Lung (tissue), 12 donors: Measurements from ENCODE around the gene SLC26A9. TPM values are rescaled to one million over a fixed set of nuclear protein-coding genes. Genes with fewer than 3 reads are reported as not detected.

Experiments
- ATAC-seq: fragments of 200-7000 bp; cut with Tn5 transposase; one replicate; pipeline ENCODE4 v1.9.1; 2020; ENCODE audit warnings: moderate number of reproducible peaks; ENCODE audit not compliant: insufficient read depth, low FRiP score
- DNase-seq, 3 donors: peaks; one replicate each; pipeline ENCODE4 v3.0.0-alpha.2; 2013 to 2017
- H3K27ac ChIP-seq, 2 donors: one replicate each; pipeline ENCODE4 v1.5.1; 2013; ENCODE audit warnings: mild to moderate bottlenecking in 2 of 2, moderate library complexity in 2 of 2, control low read depth in 1 of 2, inconsistent platforms in 1 of 2, low read depth in 1 of 2, low read length in 1 of 2
- H3K27me3 ChIP-seq, 3 donors: one replicate each; pipeline ENCODE4 v1.5.1; 2013; ENCODE audit warnings: low read length in 2 of 3; ENCODE audit not compliant: control insufficient read depth in 3 of 3, insufficient read depth in 3 of 3
- H3K36me3 ChIP-seq, 4 donors: one replicate each; pipeline ENCODE4 v1.5.1; 2013; ENCODE audit warnings: low read length in 4 of 4, mild to moderate bottlenecking in 1 of 4, moderate library complexity in 1 of 4; ENCODE audit not compliant: control insufficient read depth in 4 of 4, insufficient read depth in 4 of 4
- H3K4me1 ChIP-seq, 5 donors: one replicate each; pipeline ENCODE4 v1.5.1; 2013; ENCODE audit warnings: low read length in 5 of 5, mild to moderate bottlenecking in 2 of 5, moderate library complexity in 1 of 5; ENCODE audit not compliant: control insufficient read depth in 5 of 5, insufficient read depth in 5 of 5
- H3K4me3 ChIP-seq: one replicate; pipeline ENCODE4 v1.5.1; 2013; ENCODE audit warnings: mild to moderate bottlenecking, control low read depth, moderate library complexity
- H3K9ac ChIP-seq, 2 donors: one replicate each; pipeline ENCODE4 v1.5.1; 2013; ENCODE audit warnings: low read length in 2 of 2, control low read depth in 1 of 2; ENCODE audit not compliant: insufficient read depth in 1 of 2
- H3K9me3 ChIP-seq, 4 donors: one replicate each; pipeline ENCODE4 v1.5.1; 2013; ENCODE audit warnings: low read length in 3 of 4, mild to moderate bottlenecking in 1 of 4, moderate library complexity in 1 of 4; ENCODE audit not compliant: control insufficient read depth in 4 of 4, insufficient read depth in 3 of 4
- WGBS, 2 donors: extraction: QIAGEN DNeasy Blood & Tissue Kit; methylation state at CpG; one replicate each; pipeline ENCODE4 v1.1.7; 2013; 5-methylcytosine and 5-hydroxymethylcytosine counted together
- polyA plus RNA-seq, 2 donors: library from polyadenylated mRNA; stranded (reverse); fragments of 200-250 nt; gene quantifications; one replicate each; pipeline ENCODE4 v1.2.1, GENCODE V29; 2013
- total RNA-seq, 2 donors: library from RNA; depleted of rRNA in 1 of 2; stranded (reverse); fragments of >200 nt in 1 of 2; gene quantifications; one replicate each; pipeline ENCODE4 v1.2.1, GENCODE V29; 2014 to 2021
- TF ChIP-seq, protein P1 (sequence below): IDR thresholded peaks from 2 replicates; pipeline ENCODE4 v1.5.1; 2012; ENCODE audit warnings: mild to moderate bottlenecking; ENCODE audit errors: control extremely low read depth, extremely low read depth
- donor health status: control.
- donor health status: control.
- donor health status: Bipolar disorder and iron deficiency.
- donor health status: healthy.
- donor health status: DM: yes; HTN: yes; CAD: no.

The SLC26A9 gene
- total and polyA plus RNA-seq, 4 donors = 0.14 to 30.3 (median 15.8) TPM

DNA sequence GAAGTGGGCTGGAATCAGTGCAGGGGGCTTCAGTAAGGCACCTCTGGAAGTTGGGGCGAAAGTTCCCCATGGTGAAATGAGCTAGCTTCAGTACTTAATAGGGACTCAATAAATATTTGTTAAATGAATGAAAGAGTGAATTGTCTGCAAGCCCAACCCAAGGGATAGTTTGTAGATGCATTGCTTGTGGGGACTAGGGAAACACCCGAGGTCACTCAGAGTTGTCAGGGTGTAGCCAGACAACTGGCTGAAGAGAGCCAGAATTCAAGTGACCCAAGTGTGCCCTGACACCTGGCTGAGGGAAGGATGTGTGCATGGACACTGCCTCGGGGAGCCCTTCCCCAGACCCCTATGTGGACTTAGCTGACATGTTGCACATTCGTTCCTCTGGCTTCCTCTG is 1.3 kb upstream of the SLC26A9 start:
- ATAC-seq = no peak
- Histone ChIP-seq H3K36me3 (no peaks in the 10 kb centered on the region), H3K4me3 (no peak overlapping the region), H3K4me1 (peaks cover 0 to 5% (median 0%) of the 10 kb centered on the region in 5 donors), H3K27ac (no peak overlapping the region), H3K27me3 (no peaks in the 10 kb centered on the region), H3K9me3 (no peaks in the 10 kb centered on the region), H3K9ac (no peak overlapping the region)
- no peak for DNase-seq
- TF ChIP-seq, protein P1, sequence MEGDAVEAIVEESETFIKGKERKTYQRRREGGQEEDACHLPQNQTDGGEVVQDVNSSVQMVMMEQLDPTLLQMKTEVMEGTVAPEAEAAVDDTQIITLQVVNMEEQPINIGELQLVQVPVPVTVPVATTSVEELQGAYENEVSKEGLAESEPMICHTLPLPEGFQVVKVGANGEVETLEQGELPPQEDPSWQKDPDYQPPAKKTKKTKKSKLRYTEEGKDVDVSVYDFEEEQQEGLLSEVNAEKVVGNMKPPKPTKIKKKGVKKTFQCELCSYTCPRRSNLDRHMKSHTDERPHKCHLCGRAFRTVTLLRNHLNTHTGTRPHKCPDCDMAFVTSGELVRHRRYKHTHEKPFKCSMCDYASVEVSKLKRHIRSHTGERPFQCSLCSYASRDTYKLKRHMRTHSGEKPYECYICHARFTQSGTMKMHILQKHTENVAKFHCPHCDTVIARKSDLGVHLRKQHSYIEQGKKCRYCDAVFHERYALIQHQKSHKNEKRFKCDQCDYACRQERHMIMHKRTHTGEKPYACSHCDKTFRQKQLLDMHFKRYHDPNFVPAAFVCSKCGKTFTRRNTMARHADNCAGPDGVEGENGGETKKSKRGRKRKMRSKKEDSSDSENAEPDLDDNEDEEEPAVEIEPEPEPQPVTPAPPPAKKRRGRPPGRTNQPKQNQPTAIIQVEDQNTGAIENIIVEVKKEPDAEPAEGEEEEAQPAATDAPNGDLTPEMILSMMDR = no peak
- 79 to 82% methylated on average over 4 of the region's 4 CpGs for WGBS, 2 donors

- Histone ChIP-seq H3K27ac (peak overlapping the region in 1 of 2 donors; percentile 43), H3K27me3 (no peaks in the 10 kb centered on the region), H3K4me3 (peak overlapping the region; percentile 20), H3K36me3 (no peaks in the 10 kb centered on the region), H3K9ac (no peak overlapping the region), H3K9me3 (no peaks in the 10 kb centered on the region), H3K4me1 (peaks cover 0 to 10% (median 0%) of the 10 kb centered on the region in 5 donors)
- ATAC-seq = no peak
- WGBS, 2 donors = 71 to 80% methylated on average over 12 of the region's 12 CpGs
- TF ChIP-seq, protein P1 = no peak
- no peak for DNase-seq
Measured at GRCh38 chr1:205942631-205943159, 561 bp downstream of the SLC26A9 start.

DNA sequence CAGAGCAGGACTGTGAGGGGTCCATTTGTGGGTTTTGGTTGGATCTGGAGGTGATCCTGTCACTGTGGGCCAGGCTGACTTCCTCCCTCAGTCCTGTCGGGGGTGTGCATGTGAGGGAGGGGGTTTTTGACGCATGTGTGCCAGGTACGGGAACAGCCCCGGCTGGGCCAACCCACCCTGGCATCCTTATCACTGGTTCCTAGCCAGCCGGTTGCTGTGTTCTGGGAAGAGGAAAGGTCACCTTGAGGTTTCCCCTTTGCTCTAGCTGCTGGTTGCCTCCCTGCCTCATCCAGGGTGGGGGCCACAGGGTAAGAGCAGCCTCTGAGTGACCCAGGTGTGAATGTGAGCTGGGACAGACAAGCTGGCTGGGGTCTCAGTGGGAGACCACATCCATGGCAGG is 2.5 kb downstream of the SLC26A9 start:
- TF ChIP-seq, protein P1 = no peak
- 68 to 89% methylated on average over 5 of the region's 5 CpGs for WGBS, 2 donors
- no peak for DNase-seq

More for the DNA sequence above, 2.5 kb downstream of the SLC26A9 start:
- Histone ChIP-seq H3K36me3 (no peaks in the 10 kb centered on the region), H3K9me3 (no peaks in the 10 kb centered on the region), H3K4me3 (no peak overlapping the region), H3K27ac (peak overlapping the region in 1 of 2 donors; percentile 35), H3K9ac (no peak overlapping the region), H3K4me1 (peaks cover 0 to 10% (median 0%) of the 10 kb centered on the region in 5 donors), H3K27me3 (no peaks in the 10 kb centered on the region)
- ATAC-seq = no peak
